HepG2 (cell line): ENCODE data around the gene PLCB1. TPM values are rescaled to one million over a fixed set of nuclear protein-coding genes. Genes with fewer than 3 reads are reported as not detected.
A peak's percentile ranks its signal among the peaks of the same experiment; 100 is the strongest.

Experiments used
- ARNTL ChIP-seq: sonication (generic); formaldehyde crosslinking; IDR thresholded peaks from 2 replicates; pipeline ENCODE4 v1.4.0; 2020; ENCODE audit warnings: mild to moderate bottlenecking, missing genetic modification reagents
- ATM ChIP-seq: fragments of 450-650 bp; IDR thresholded peaks from 2 replicates; pipeline ENCODE4 v1.7.1; 2017; ENCODE audit warnings: mild to moderate bottlenecking, borderline replicate concordance
- BRD4 ChIP-seq: sonication (generic); formaldehyde crosslinking; IDR thresholded peaks from 2 replicates; pipeline ENCODE4 v1.4.0; 2020; ENCODE audit warnings: missing genetic modification reagents
- EED ChIP-seq: sonication (generic); formaldehyde crosslinking; IDR thresholded peaks from 2 replicates; pipeline ENCODE4 v1.5.0; 2020; ENCODE audit warnings: mild to moderate bottlenecking, missing genetic modification reagents
- ELF3 ChIP-seq: IDR thresholded peaks from 2 replicates; pipeline ENCODE4 v1.6.1; 2016; ENCODE audit warnings: missing genetic modification reagents, missing compliant biosample characterization
- ERF ChIP-seq: IDR thresholded peaks from 2 replicates; pipeline ENCODE4 v1.6.1; 2018; ENCODE audit warnings: missing biosample characterization, missing genetic modification reagents
- FOXK1 ChIP-seq: sonication (generic); formaldehyde crosslinking; IDR thresholded peaks from 2 replicates; pipeline ENCODE4 v1.4.0; 2020; ENCODE audit warnings: low read depth, missing genetic modification reagents, borderline replicate concordance
- GATAD1 ChIP-seq: IDR thresholded peaks from 2 replicates; pipeline ENCODE4 v1.6.1; 2016; ENCODE audit warnings: missing genetic modification reagents, missing compliant biosample characterization
- KLF9 ChIP-seq: IDR thresholded peaks from 2 replicates; pipeline ENCODE4 v1.6.1; 2016; ENCODE audit warnings: low read depth
- MTA3 ChIP-seq: sonication (generic); formaldehyde crosslinking; IDR thresholded peaks from 2 replicates; pipeline ENCODE4 v1.4.0; 2020; ENCODE audit warnings: missing genetic modification reagents
- SCMH1 ChIP-seq: sonication (generic); formaldehyde crosslinking; IDR thresholded peaks from 2 replicates; pipeline ENCODE4 v1.9.0; 2021; ENCODE audit warnings: missing genetic modification reagents, mild to moderate bottlenecking, borderline replicate concordance
- SOX5 ChIP-seq: IDR thresholded peaks from 2 replicates; pipeline ENCODE4 v1.6.1; 2016; ENCODE audit warnings: borderline replicate concordance
- SPEN ChIP-seq: sonication (generic); formaldehyde crosslinking; IDR thresholded peaks from 2 replicates; pipeline ENCODE4 v1.5.1; 2020; ENCODE audit warnings: low read depth, mild to moderate bottlenecking, missing genetic modification reagents
- SRSF1 ChIP-seq: fragments of 200-400 bp; formaldehyde crosslinking; optimal IDR thresholded peaks from 2 replicates; pipeline ENCODE3; 2017; ENCODE audit warnings: mild to moderate bottlenecking, low read depth, low read length, moderate library complexity
- TBX3 ChIP-seq: fragments of 450-650 bp; IDR thresholded peaks from 2 replicates; pipeline ENCODE4 v1.6.1; 2017; ENCODE audit warnings: antibody characterized with exemption, mild to moderate bottlenecking, inconsistent platforms, borderline replicate concordance
- THRA ChIP-seq: sonication (generic); formaldehyde crosslinking; IDR thresholded peaks from 2 replicates; pipeline ENCODE4 v1.4.0; 2020; ENCODE audit warnings: missing genetic modification reagents, borderline replicate concordance
- U2AF2 ChIP-seq: fragments of 200-400 bp; formaldehyde crosslinking; IDR thresholded peaks from 2 replicates; pipeline ENCODE4 v1.6.1; 2017; ENCODE audit warnings: low read depth, mild to moderate bottlenecking, low read length
- YY1 ChIP-seq: IDR thresholded peaks from 2 replicates; pipeline ENCODE4 v1.6.1; 2011; ENCODE audit warnings: low read length, low read depth, moderate library complexity, mild to moderate bottlenecking; ENCODE audit not compliant: insufficient read depth, insufficient replicate concordance
- ZNF678 ChIP-seq: sonication (generic); formaldehyde crosslinking; IDR thresholded peaks from 2 replicates; pipeline ENCODE4 v1.4.0; 2020; ENCODE audit warnings: mild to moderate bottlenecking, missing genetic modification reagents
- ZNF703 ChIP-seq: sonication (generic); formaldehyde crosslinking; IDR thresholded peaks from 2 replicates; pipeline ENCODE4 v1.5.1; 2020; ENCODE audit warnings: missing genetic modification reagents, mild to moderate bottlenecking, moderate library complexity, borderline replicate concordance
- polyA plus RNA-seq, 8 experiments: library from polyadenylated mRNA; depleted of rRNA in 3 of 8; stranded (reverse) in 7 of 8; unstranded in 1 of 8; fragments of >200 nt; fragmentation: Illumina TruSeq in 4 of 8; extraction: Trizol in 4 of 8; gene quantifications; 2 replicates each; pipeline versions ENCODE4 v1.2.1 to v1.2.3, GENCODE V29; 2011 to 2016; ENCODE audit warnings: low read depth in 4 of 8, missing spikeins in 1 of 8, mixed read lengths in 1 of 8; ENCODE audit not compliant: insufficient read depth in 1 of 8
- total RNA-seq, 5 experiments: library from RNA; depleted of rRNA; stranded (reverse); fragments of >200 nt; fragmentation: Illumina TruSeq; extraction: Trizol; gene quantifications; 2 replicates each; pipeline ENCODE4 v1.2.3, GENCODE V29; 2016; ENCODE audit warnings: low read depth in 1 of 5
- TF ChIP-seq, protein P1 (sequence below): sonication (generic); formaldehyde crosslinking; IDR thresholded peaks from 2 replicates; pipeline ENCODE4 v1.5.0; 2020; ENCODE audit warnings: mild to moderate bottlenecking, missing genetic modification reagents, borderline replicate concordance
- TF ChIP-seq, protein P2 (sequence below): sonication (generic); formaldehyde crosslinking; IDR thresholded peaks from 2 replicates; pipeline ENCODE4 v1.9.0; 2021; ENCODE audit warnings: missing genetic modification reagents, borderline replicate concordance
- TF ChIP-seq, protein P3 (sequence below): sonication (generic); formaldehyde crosslinking; IDR thresholded peaks from 2 replicates; pipeline ENCODE4 v1.8.0; 2022; ENCODE audit warnings: mild to moderate bottlenecking, missing genetic modification reagents

Gene PLCB1
- total and polyA plus RNA-seq, 2 of the 13 experiments (the other 11 are each of a cell fraction or from before 2014, with no cell fraction given) = 42.4 to 55.9 TPM

DNA sequence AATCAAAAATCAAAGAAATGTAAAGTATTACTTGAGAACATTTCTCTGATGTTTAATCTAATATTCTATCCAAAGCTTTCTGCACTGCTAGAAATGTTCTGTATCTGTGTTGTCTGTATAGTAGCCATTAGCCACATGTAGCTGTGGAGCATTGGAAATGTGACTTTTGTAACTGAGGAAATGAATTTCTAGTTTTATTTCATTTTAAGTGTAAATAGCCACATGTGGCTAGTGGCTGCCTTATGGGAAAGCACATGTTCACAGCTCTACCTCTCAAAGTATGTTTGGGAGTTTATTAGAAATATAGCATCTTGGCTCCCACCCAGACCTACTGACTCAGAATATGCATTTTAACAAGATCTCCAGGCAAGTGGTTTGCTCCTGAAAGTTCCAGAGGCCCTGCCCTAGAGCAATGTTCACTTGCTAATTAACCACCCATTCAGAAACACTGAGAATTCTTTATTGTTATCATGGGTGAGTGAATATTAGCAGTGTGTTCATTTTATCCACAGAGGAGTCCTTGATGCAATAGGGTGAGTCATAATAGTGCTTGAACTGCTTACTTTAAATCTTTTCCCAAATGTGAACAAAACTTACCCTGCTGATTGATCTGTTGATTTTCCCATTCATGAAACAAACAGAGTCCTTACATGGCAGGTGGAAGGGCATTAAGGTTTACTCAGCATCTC, 282.7 kb downstream of the PLCB1 start (continued):
- TF ChIP-seq, protein P1, sequence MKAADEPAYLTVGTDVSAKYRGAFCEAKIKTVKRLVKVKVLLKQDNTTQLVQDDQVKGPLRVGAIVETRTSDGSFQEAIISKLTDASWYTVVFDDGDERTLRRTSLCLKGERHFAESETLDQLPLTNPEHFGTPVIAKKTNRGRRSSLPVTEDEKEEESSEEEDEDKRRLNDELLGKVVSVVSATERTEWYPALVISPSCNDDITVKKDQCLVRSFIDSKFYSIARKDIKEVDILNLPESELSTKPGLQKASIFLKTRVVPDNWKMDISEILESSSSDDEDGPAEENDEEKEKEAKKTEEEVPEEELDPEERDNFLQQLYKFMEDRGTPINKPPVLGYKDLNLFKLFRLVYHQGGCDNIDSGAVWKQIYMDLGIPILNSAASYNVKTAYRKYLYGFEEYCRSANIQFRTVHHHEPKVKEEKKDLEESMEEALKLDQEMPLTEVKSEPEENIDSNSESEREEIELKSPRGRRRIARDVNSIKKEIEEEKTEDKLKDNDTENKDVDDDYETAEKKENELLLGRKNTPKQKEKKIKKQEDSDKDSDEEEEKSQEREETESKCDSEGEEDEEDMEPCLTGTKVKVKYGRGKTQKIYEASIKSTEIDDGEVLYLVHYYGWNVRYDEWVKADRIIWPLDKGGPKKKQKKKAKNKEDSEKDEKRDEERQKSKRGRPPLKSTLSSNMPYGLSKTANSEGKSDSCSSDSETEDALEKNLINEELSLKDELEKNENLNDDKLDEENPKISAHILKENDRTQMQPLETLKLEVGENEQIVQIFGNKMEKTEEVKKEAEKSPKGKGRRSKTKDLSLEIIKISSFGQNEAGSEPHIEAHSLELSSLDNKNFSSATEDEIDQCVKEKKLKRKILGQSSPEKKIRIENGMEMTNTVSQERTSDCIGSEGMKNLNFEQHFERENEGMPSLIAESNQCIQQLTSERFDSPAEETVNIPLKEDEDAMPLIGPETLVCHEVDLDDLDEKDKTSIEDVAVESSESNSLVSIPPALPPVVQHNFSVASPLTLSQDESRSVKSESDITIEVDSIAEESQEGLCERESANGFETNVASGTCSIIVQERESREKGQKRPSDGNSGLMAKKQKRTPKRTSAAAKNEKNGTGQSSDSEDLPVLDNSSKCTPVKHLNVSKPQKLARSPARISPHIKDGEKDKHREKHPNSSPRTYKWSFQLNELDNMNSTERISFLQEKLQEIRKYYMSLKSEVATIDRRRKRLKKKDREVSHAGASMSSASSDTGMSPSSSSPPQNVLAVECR (CRISPR knock-in tag) = no peak
- TF ChIP-seq GATAD1 (CRISPR knock-in tag) (0 out of 2 replicates have a peak, but pooled peaks have one; percentile 33), EED (CRISPR knock-in tag) (no peak), ZNF703 (no peak), ARNTL (no peak), TBX3 (peak; percentile 56; the same call in 1 of the 2 replicates), U2AF2 (no peak), YY1 (no peak), KLF9 (0 out of 2 replicates have a peak, but pooled peaks have one; percentile 17), FOXK1 (CRISPR knock-in tag) (0 out of 2 replicates have a peak, but pooled peaks have one; percentile 43), BRD4 (CRISPR knock-in tag) (no peak), SCMH1 (CRISPR knock-in tag) (no peak), MTA3 (CRISPR knock-in tag) (no peak), SPEN (CRISPR knock-in tag) (no peak), ELF3 (CRISPR knock-in tag) (peak; percentile 45; the same call in 1 of the 2 replicates), ERF (CRISPR knock-in tag) (peak; percentile 70; the same call in 1 of the 2 replicates), SRSF1 (no peak), SOX5 (CRISPR knock-in tag) (peak; percentile 79; the same call in 1 of the 2 replicates), ZNF678 (no peak), ATM (no peak), THRA (CRISPR knock-in tag) (no peak)
- TF ChIP-seq, protein P2, sequence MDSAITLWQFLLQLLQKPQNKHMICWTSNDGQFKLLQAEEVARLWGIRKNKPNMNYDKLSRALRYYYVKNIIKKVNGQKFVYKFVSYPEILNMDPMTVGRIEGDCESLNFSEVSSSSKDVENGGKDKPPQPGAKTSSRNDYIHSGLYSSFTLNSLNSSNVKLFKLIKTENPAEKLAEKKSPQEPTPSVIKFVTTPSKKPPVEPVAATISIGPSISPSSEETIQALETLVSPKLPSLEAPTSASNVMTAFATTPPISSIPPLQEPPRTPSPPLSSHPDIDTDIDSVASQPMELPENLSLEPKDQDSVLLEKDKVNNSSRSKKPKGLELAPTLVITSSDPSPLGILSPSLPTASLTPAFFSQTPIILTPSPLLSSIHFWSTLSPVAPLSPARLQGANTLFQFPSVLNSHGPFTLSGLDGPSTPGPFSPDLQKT = no peak
- TF ChIP-seq, protein P3, sequence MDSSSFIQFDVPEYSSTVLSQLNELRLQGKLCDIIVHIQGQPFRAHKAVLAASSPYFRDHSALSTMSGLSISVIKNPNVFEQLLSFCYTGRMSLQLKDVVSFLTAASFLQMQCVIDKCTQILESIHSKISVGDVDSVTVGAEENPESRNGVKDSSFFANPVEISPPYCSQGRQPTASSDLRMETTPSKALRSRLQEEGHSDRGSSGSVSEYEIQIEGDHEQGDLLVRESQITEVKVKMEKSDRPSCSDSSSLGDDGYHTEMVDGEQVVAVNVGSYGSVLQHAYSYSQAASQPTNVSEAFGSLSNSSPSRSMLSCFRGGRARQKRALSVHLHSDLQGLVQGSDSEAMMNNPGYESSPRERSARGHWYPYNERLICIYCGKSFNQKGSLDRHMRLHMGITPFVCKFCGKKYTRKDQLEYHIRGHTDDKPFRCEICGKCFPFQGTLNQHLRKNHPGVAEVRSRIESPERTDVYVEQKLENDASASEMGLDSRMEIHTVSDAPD (CRISPR knock-in tag) = no peak
